Astrocyte of the cerebellum (primary cell): ENCODE results near the gene AGAP1.
"Not testable (repeated sequence)": the region's sequence is repeated elsewhere in the genome, so short reads cannot be mapped to it uniquely, and the experiment has no call there.

ENCODE experiments used
- DNase-seq: peaks from one replicate; pipeline ENCODE4 v3.0.0-alpha.2; 2011; ENCODE audit warnings: low read depth
- H3K4me3 ChIP-seq: 2 replicates; pipeline ENCODE4 v1.5.1; 2011; ENCODE audit warnings: mild to moderate bottlenecking, low read depth, low read length, moderate library complexity
- in situ Hi-C: cut with HindIII; loops from 2 replicates; pipeline ENCODE4 v1.10.0; 2017; ENCODE audit warnings: low sequenced_read_pairs
- TF ChIP-seq, protein P1 (sequence below): IDR thresholded peaks from 2 replicates; pipeline ENCODE4 v1.5.1; 2012; ENCODE audit warnings: low read length, low read depth, moderate library complexity, mild to moderate bottlenecking; ENCODE audit errors: missing control alignments

AGAP1 gene

DNA sequence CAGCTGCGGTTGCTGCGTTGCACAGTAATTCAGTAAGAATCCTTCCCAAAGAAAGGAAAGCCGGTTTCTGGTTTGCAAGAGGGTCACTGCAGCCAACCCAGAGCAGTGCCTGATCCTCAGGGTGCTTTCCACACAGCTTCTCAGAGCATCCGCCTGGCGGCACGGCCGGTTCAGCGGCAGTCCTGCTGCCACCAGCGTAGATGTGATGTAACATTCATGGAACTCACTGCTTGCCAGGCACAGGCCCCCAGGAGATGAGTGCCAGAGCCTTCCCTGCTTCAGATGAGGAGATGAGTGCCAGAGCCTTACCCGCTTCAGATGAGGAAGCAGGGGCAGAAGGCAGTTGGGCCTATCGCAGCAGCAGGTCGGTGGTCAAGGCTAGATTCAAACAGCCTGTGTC is 444.1 kb downstream of the AGAP1 start:
- H3K4me3 ChIP-seq, result no peak overlapping the region
- in situ Hi-C loops, result no loop called here
- DNase-seq, result peak; percentile 18
- TF ChIP-seq, protein P1, sequence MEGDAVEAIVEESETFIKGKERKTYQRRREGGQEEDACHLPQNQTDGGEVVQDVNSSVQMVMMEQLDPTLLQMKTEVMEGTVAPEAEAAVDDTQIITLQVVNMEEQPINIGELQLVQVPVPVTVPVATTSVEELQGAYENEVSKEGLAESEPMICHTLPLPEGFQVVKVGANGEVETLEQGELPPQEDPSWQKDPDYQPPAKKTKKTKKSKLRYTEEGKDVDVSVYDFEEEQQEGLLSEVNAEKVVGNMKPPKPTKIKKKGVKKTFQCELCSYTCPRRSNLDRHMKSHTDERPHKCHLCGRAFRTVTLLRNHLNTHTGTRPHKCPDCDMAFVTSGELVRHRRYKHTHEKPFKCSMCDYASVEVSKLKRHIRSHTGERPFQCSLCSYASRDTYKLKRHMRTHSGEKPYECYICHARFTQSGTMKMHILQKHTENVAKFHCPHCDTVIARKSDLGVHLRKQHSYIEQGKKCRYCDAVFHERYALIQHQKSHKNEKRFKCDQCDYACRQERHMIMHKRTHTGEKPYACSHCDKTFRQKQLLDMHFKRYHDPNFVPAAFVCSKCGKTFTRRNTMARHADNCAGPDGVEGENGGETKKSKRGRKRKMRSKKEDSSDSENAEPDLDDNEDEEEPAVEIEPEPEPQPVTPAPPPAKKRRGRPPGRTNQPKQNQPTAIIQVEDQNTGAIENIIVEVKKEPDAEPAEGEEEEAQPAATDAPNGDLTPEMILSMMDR, result no peak

DNA sequence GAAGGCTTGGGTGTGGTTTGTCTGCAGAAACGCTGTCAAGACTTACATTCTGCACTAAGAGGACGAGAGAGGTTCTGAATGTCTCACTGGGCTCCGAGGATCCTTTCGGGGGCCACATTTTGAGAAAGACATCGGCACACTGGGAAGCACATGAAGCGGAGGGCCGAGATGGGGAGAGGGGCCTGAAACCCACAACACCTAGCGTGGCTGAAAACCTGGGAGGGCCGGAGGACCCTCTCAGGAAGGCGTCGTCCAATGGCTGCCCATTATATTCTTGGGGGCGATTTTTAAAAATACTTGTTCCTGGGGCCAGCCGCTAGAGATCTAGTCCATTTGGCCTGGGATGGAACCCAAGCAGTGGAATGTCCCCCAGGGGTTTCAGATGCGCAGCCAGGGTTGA is 444.8 kb downstream of the AGAP1 start:
- no peak for DNase-seq
- TF ChIP-seq, protein P1, result no peak
- H3K4me3 ChIP-seq, result no peak overlapping the region
- in situ Hi-C loops, result no loop called here

DNA sequence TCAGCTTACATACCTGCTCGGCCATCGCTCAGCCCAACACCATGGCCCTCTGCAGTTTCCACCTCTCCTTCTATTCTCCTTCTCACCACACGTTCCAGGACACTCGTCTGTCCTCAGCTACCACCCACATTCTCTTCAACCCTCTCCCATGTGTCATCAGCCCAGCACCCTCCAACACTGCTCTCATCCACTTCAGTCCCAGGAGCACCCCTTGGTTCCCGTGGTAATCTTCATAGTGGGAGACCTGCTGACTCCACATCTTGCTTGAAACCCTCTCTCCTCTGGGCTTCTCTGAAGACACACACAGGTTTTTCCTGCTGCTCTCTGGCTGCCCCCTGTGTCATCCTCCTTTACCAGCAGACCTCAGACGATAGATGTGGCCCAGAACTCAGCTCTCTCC is 445.6 kb downstream of the AGAP1 start:
- DNase-seq, result no peak
- TF ChIP-seq, protein P1, result no peak
- H3K4me3 ChIP-seq, result no peak overlapping the region
- in situ Hi-C loops, result no loop called here

DNA sequence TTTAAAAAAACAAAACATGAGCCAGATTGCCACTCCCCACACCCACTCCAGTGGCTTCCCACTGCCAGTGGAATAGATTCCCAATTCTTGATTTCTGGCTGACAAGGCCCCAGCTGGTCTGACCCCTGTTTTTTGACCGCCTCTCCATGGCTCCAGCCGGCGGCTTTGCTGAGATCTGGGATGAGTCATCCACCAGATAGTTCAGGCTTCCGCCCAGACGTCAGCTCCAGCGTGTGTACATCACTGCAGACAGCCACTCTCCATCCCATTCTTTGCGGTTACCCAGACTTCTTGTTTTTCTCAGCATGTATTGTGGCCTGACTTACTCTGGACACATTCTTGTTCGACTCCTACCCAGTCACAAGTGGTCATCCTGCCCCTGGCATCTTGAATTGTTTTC is 446.5 kb downstream of the AGAP1 start:
- peak; percentile 91 for DNase-seq
- TF ChIP-seq, protein P1, result no peak
- H3K4me3 ChIP-seq, result no peak overlapping the region
- in situ Hi-C loops, result no loop called here

DNA sequence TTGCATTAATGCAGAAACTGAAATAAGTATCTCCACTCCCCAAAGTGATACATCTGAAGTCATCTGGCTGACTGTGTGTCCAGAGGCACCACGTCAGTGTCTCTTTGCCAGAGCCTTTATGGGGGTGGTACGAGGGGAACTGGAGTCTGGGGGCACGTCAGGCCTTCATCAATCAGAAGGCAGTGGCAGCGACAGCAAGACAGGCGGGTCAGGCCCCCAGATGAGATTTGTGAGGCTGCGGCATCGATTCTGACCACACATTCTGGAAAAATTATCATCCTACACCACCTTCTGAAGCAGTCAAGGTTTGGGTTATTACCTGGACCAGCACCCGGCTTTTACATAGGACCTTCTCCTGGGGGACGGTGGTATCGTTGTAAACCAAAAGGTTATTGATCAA is 450.7 kb downstream of the AGAP1 start:
- H3K4me3 ChIP-seq, result no peak overlapping the region
- no peak for DNase-seq
- TF ChIP-seq, protein P1, result no peak
- in situ Hi-C loops, result no loop called here

DNA sequence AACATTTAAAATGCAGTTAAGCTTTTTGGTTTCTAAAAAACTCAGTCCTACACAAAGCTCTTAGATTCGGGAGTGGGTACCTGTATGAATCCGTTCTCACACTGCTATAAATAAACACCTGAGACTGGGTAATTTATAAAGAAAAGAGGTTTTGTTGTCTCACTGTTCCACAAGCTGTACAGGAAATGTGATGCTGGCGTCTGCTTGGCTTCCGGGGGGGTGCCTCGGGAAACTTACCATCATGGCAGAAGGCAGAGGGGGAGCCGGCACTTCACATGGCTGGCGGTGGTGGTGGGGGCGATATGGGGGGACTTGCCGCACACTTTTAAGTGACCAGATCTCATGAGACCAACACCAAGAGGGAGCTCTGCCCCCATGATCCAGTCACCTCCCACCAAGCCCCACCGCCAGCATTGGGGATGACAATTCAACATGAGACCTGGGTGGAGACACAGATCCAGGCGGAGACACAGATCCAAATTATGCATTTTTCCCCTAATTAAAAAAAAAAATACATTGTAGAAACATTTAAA is 451.8 kb downstream of the AGAP1 start:
- H3K4me3 ChIP-seq, result no peak overlapping the region
- DNase-seq, result no peak
- TF ChIP-seq, protein P1, result no peak
- in situ Hi-C loops, result no loop called here

DNA sequence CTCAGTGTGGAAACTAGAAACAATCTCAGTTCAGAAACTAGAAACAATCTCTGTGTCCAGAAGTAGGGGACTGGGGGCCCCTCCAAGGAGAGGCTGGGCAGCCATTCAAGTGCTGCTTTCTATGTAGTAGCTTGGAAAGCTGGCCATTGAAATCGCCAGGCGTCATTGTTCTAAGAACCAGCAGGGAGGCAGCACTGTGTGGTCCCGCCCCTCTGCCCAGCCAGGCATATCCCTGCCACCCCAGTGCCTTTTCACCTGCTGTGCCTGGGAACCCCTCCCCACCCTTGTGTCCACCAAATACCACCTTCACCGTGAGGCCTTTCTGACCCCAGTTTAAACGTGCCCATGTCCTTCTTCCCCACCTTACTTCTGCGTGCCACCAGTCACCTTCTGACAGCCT is 452.7 kb downstream of the AGAP1 start:
- H3K4me3 ChIP-seq, result no peak overlapping the region
- in situ Hi-C loops, result no loop called here
- DNase-seq, result no peak
- TF ChIP-seq, protein P1, result no peak

DNA sequence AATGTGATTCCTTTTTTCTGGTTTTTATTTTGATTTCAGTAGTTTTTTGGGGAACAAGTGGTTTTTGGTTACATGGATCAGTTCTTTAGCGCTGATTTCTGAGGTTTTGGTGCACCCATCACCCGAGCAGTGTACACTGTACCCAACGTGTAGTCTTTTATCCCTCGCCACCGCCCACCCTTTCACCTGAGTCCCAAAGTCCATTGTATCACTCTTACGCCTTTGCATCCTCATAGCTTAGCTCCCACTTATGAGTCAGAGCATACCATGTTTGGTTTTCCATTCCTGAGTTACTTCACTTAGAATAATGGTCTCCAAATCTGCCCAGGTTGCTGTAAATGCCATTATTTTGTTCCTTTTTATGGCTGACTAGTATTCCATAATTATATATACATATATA is 453.2 kb downstream of the AGAP1 start:
- in situ Hi-C loops, H3K4me3 ChIP-seq: not testable (repeated sequence)

More for the DNA sequence above, 453.2 kb downstream of the AGAP1 start:
- DNase-seq, result not testable (repeated sequence)
